Suprapubic skin (tissue), 4 donors: ENCODE results near the gene LLGL2. TPM values are rescaled to one million over a fixed set of nuclear protein-coding genes. Genes with fewer than 3 reads are reported as not detected.

Source experiments
- DNase-seq, 2 donors: peaks; one replicate each; pipeline ENCODE4 v3.0.0-alpha.2; 2019; ENCODE audit warnings: low spot score in 2 of 2
- H3K27ac ChIP-seq: fragments of 200-600 bp; sonication (generic); one replicate; pipeline ENCODE4 v1.5.1; 2019
- H3K27me3 ChIP-seq: fragments of 200-600 bp; sonication (generic); one replicate; pipeline ENCODE4 v1.5.1; 2019
- H3K36me3 ChIP-seq: fragments of 200-600 bp; sonication (generic); one replicate; pipeline ENCODE4 v1.5.1; 2019
- H3K4me1 ChIP-seq: fragments of 200-600 bp; sonication (generic); one replicate; pipeline ENCODE4 v1.5.1; 2019
- H3K4me3 ChIP-seq: fragments of 200-600 bp; sonication (generic); one replicate; pipeline ENCODE4 v1.5.1; 2019; ENCODE audit warnings: mild to moderate bottlenecking
- H3K9me3 ChIP-seq: fragments of 200-600 bp; sonication (generic); one replicate; pipeline ENCODE4 v1.5.1; 2019
- CTCF ChIP-seq, 2 donors: fragments of 200-600 bp in 1 of 2; fragments of 450-650 bp in 1 of 2; sonication (generic) in 1 of 2; IDR thresholded peaks; one replicate each; pipeline ENCODE4 v1.5.1; 2016 to 2019; ENCODE audit warnings: antibody characterized with exemption in 2 of 2, mild to moderate bottlenecking in 1 of 2, moderate library complexity in 1 of 2
- EP300 ChIP-seq: sonication (generic); formaldehyde crosslinking; IDR thresholded peaks from one replicate; pipeline ENCODE4 v1.6.1; 2017; ENCODE audit warnings: antibody characterized with exemption
- POLR2A ChIP-seq, 2 donors: fragments of 450-650 bp; IDR thresholded peaks; one replicate each; pipeline ENCODE4 v1.6.1; 2017; ENCODE audit warnings: antibody characterized with exemption in 2 of 2, mild to moderate bottlenecking in 2 of 2, moderate library complexity in 2 of 2
- POLR2AphosphoS5 ChIP-seq, 3 donors: sonication (generic); formaldehyde crosslinking; IDR thresholded peaks; one replicate each; pipeline ENCODE4 v1.6.1; 2017; ENCODE audit warnings: antibody characterized with exemption in 3 of 3
- WGBS: methylation state at CpG from one replicate; pipeline ENCODE4 v1.1.5; 2018; 5-methylcytosine and 5-hydroxymethylcytosine counted together
- total RNA-seq, 4 donors: library from RNA; depleted of rRNA; stranded (reverse); fragments of >200 nt; gene quantifications; one replicate each; pipeline ENCODE4 v1.1.0, GENCODE V29; 2016

LLGL2 gene
- total RNA-seq, 4 donors from 2014 or later = 75.3 to 114 (median 78.4) TPM

- Histone ChIP-seq H3K4me3 (no peak overlapping the region), H3K9me3 (no peaks in the 10 kb centered on the region), H3K36me3 (peaks cover 56% of the 10 kb centered on the region), H3K27me3 (no peaks in the 10 kb centered on the region), H3K27ac (no peak overlapping the region), H3K4me1 (no peaks in the 10 kb centered on the region)
- TF ChIP-seq POLR2AphosphoS5 (IDR thresholded peaks at IDR 0.05) (no peak), POLR2A (IDR thresholded peaks at IDR 0.05) (no peak), CTCF (IDR thresholded peaks at IDR 0.05) (no peak), EP300 (no peak)
- DNase-seq = no peak
- 89% methylated on average over 5 of the region's 27 CpGs for WGBS
Measured at GRCh38 chr17:75612906-75613626, 87.6 kb downstream of the LLGL2 start.

DNA sequence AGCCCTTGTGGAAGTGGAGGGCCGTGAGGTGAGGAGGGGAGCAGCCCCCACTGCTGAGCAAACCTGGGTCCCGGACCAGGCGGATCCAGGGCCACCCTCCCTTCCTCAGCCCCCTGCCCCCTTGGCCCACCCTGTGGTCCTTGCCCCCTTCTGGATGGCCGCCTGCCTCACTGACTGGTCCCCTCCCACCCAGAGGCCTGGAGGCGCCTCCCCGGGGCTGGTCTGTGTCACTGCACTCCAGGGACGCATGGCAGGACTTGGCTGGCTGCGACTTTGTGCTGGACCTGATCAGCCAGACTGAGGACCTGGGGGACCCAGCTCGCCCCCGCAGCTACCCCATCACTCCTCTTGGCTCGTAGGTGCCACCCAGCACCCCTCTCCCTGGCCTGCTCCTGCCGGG, 88.5 kb downstream of the LLGL2 start:
- no peaks in the 10 kb centered on the region for H3K4me1 ChIP-seq
- 89% methylated on average over 10 of the region's 12 CpGs for WGBS
- peaks cover 66% of the 10 kb centered on the region for H3K36me3 ChIP-seq
- no peaks in the 10 kb centered on the region for H3K9me3 ChIP-seq
- H3K4me3 ChIP-seq = no peak overlapping the region
- H3K27me3 ChIP-seq = no peaks in the 10 kb centered on the region
- no peak for DNase-seq
- H3K27ac ChIP-seq = no peak overlapping the region
- TF ChIP-seq POLR2AphosphoS5 (IDR thresholded peaks at IDR 0.05) = no peak
- TF ChIP-seq CTCF (IDR thresholded peaks at IDR 0.05) = no peak
- no peak for TF ChIP-seq POLR2A (IDR thresholded peaks at IDR 0.05)
- no peak for TF ChIP-seq EP300

GRCh38 chr17:75614556-75615270, 89.2 kb downstream of the LLGL2 start:
- no peak overlapping the region for H3K4me3 ChIP-seq
- no peaks in the 10 kb centered on the region for H3K27me3 ChIP-seq
- peaks cover 70% of the 10 kb centered on the region for H3K36me3 ChIP-seq
- no peak overlapping the region for H3K27ac ChIP-seq
- H3K4me1 ChIP-seq = no peaks in the 10 kb centered on the region
- WGBS = 91% methylated on average over 9 of the region's 19 CpGs
- no peak for DNase-seq
- TF ChIP-seq POLR2A (IDR thresholded peaks at IDR 0.05) (no peak), EP300 (no peak), POLR2AphosphoS5 (IDR thresholded peaks at IDR 0.05) (no peak), CTCF (IDR thresholded peaks at IDR 0.05) (no peak)
- H3K9me3 ChIP-seq = no peaks in the 10 kb centered on the region

DNA sequence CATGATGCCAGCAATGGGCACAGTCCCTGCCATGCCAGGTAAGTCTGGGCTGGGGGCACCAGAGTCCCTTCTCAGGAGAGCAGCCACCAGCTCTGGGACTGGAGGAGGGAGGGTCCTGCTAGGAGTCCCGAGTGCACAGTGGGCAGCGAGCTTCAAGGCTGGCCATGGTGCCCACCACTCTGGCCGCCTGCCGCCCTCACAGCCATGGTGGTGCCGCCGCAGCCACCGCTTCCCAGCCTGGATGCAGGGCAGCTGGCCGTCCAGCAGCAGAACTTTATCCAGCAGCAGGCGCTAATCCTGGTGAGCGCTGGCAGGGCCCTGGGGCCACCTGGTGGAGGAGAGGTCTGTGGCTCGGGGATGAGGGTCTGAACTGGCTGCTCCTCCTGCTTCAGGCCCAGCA, 89.8 kb downstream of the LLGL2 start:
- Histone ChIP-seq H3K27me3 (no peaks in the 10 kb centered on the region), H3K27ac (no peak overlapping the region), H3K4me3 (no peak overlapping the region), H3K36me3 (peaks cover 73% of the 10 kb centered on the region), H3K9me3 (no peaks in the 10 kb centered on the region), H3K4me1 (no peaks in the 10 kb centered on the region)
- no peak for DNase-seq
- WGBS = 93% methylated on average over 10 of the region's 11 CpGs
- TF ChIP-seq POLR2A (IDR thresholded peaks at IDR 0.05) (no peak), POLR2AphosphoS5 (IDR thresholded peaks at IDR 0.05) (no peak), CTCF (IDR thresholded peaks at IDR 0.05) (no peak), EP300 (no peak)

- Histone ChIP-seq H3K4me1 (no peaks in the 10 kb centered on the region), H3K27me3 (no peaks in the 10 kb centered on the region), H3K27ac (no peak overlapping the region), H3K9me3 (no peaks in the 10 kb centered on the region), H3K36me3 (peaks cover 82% of the 10 kb centered on the region), H3K4me3 (no peak overlapping the region)
- WGBS = 83% methylated on average over 11 of the region's 24 CpGs
- DNase-seq = no peak
- TF ChIP-seq POLR2A (IDR thresholded peaks at IDR 0.05) = no peak
- TF ChIP-seq CTCF (IDR thresholded peaks at IDR 0.05) = no peak
- no peak for TF ChIP-seq EP300
- TF ChIP-seq POLR2AphosphoS5 (IDR thresholded peaks at IDR 0.05) = no peak
Measured at GRCh38 chr17:75616521-75617122, 91.1 kb downstream of the LLGL2 start.
